Measurements from ENCODE around the gene CAPN5. TPM values are rescaled to one million over a fixed set of nuclear protein-coding genes. Genes with fewer than 3 reads are reported as not detected.

Gene CAPN5
- total and polyA plus RNA-seq, 2 experiments from 2014 or later: 18.3 to 22.4 TPM

DNA sequence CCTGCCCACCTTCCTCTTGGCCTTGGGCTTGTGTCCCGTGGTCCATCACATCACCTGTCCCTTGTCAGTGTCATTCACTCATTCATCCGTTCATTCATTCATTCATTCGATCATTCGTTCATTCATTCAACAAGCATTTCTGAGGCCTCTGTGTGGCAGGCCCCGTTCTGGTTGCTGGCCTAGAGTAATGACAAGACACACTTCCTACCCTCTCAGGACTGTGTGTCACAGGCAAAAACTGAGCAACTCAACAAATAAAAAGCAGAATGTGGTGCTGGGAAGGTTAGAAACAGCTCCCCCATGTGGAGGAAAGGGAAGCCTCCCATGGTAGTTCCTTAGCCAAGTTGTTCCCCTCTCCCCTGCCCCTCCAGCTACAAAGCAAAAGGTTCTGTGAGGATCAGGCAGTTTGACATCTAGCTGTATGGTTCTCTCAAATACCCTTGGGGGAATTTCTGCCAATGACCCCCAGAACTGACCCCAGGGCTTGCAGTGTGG lies 34.3 kb downstream of the CAPN5 start:
- no peak for TF ChIP-seq EZH2 (IDR thresholded peaks at IDR 0.05; ENCODE audit: insufficient read depth, poor library complexity, severe bottlenecking)
- H3K4me1 ChIP-seq (ENCODE audit: insufficient read depth): 0 out of 2 replicates have a peak, but pooled peaks cover under 1% of the 10 kb centered on the region
- H3K9me3 ChIP-seq (ENCODE audit: low read depth): no peaks in the 10 kb centered on the region
- no peaks in the 10 kb centered on the region for H3K36me3 ChIP-seq (ENCODE audit: low read depth)
- no peaks in the 10 kb centered on the region for H4K20me1 ChIP-seq (ENCODE audit: insufficient read depth)
- no peak overlapping the region for H3K4me3 ChIP-seq
- no peaks in the 10 kb centered on the region for H3K27me3 ChIP-seq (replicated peaks; ENCODE audit: insufficient read depth)
- in situ Hi-C loops (cut with MboI): no loop called here
- 98 to 99% methylated on average over 5 of the region's 5 CpGs for WGBS, 2 experiments (ENCODE audit: low coverage in 1 of 2, low lambda C conversion rate in 2 of 2, missing lambda C conversion rate in 2 of 2)
- H3K27ac ChIP-seq: no peak overlapping the region
- no peaks in the 10 kb centered on the region for H3K79me2 ChIP-seq (ENCODE audit: insufficient read depth)
- no peak overlapping the region for H2AFZ ChIP-seq
- peak; percentile 65 for DNase-seq
- no peaks in the 10 kb centered on the region for H3K9me2 ChIP-seq (ENCODE audit: insufficient read depth)
- no peaks in the 10 kb centered on the region for H3F3A ChIP-seq (ENCODE audit: insufficient read depth)
- no peak overlapping the region for H3K4me2 ChIP-seq (ENCODE audit: unreplicated experiment)
- no peak overlapping the region for H3K9ac ChIP-seq

- no peaks in the 10 kb centered on the region for H3K79me2 ChIP-seq (ENCODE audit: insufficient read depth)
- peaks cover 5% of the 10 kb centered on the region for H3K4me1 ChIP-seq (ENCODE audit: insufficient read depth)
- no peak for DNase-seq
- H3K9me2 ChIP-seq (ENCODE audit: insufficient read depth): no peaks in the 10 kb centered on the region
- no peaks in the 10 kb centered on the region for H3K36me3 ChIP-seq (ENCODE audit: low read depth)
- no peak within 1 kb of the TSS for H2AFZ ChIP-seq
- no peak within 1 kb of the TSS for H3K4me3 ChIP-seq
- in situ Hi-C loops (cut with MboI): no loop called here
- no peak within 1 kb of the TSS for H3K27ac ChIP-seq
- no peak within 1 kb of the TSS for H3K4me2 ChIP-seq (ENCODE audit: unreplicated experiment)
- no peaks in the 10 kb centered on the region for H3K9me3 ChIP-seq (ENCODE audit: low read depth)
- no peaks in the 10 kb centered on the region for H3F3A ChIP-seq (ENCODE audit: insufficient read depth)
- no peaks in the 10 kb centered on the region for H4K20me1 ChIP-seq (ENCODE audit: insufficient read depth)
- TF ChIP-seq EZH2 (IDR thresholded peaks at IDR 0.05; ENCODE audit: insufficient read depth, poor library complexity, severe bottlenecking): no peak
- no peak for TF ChIP-seq EZH2phosphoT487 (IDR thresholded peaks at IDR 0.05; ENCODE audit: insufficient read depth, low read depth)
- no peaks in the 10 kb centered on the region for H3K27me3 ChIP-seq (replicated peaks; ENCODE audit: insufficient read depth)
- 92 to 95% methylated on average over 36 to 37 of the region's 37 CpGs for WGBS, 2 experiments (ENCODE audit: low coverage in 1 of 2, low lambda C conversion rate in 2 of 2, missing lambda C conversion rate in 2 of 2)
- no peak within 1 kb of the TSS for H3K9ac ChIP-seq
These were observed 35.8 kb downstream of the CAPN5 start, which contains the start of gene OMP for GRCh38 chr11:77102246-77103210. OMP (plus strand) TSS chr11:77102840; CDS start chr11:77102840, 0 bp downstream.

- H3K4me3 ChIP-seq: no peak overlapping the region
- no peaks in the 10 kb centered on the region for H4K20me1 ChIP-seq (ENCODE audit: insufficient read depth)
- H3K4me2 ChIP-seq (ENCODE audit: unreplicated experiment): no peak overlapping the region
- H3K9ac ChIP-seq: no peak overlapping the region
- H3K79me2 ChIP-seq (ENCODE audit: insufficient read depth): no peaks in the 10 kb centered on the region
- H3K36me3 ChIP-seq (ENCODE audit: low read depth): no peaks in the 10 kb centered on the region
- in situ Hi-C loops (cut with MboI): no loop called here
- H3K9me3 ChIP-seq (ENCODE audit: low read depth): no peaks in the 10 kb centered on the region
- no peak overlapping the region for H2AFZ ChIP-seq
- peaks cover 13% of the 10 kb centered on the region for H3K4me1 ChIP-seq (ENCODE audit: insufficient read depth)
- H3K9me2 ChIP-seq (ENCODE audit: insufficient read depth): no peaks in the 10 kb centered on the region
- WGBS, 2 experiments (ENCODE audit: low coverage in 1 of 2, low lambda C conversion rate in 2 of 2, missing lambda C conversion rate in 2 of 2): 54 to 66% methylated on average over 2 of the region's 2 CpGs
- H3K27me3 ChIP-seq (replicated peaks; ENCODE audit: insufficient read depth): no peaks in the 10 kb centered on the region
- no peak overlapping the region for H3K27ac ChIP-seq
- H3F3A ChIP-seq (ENCODE audit: insufficient read depth): peaks cover 1% of the 10 kb centered on the region; the same call in 1 of the 2 replicates
- TF ChIP-seq EZH2 (IDR thresholded peaks at IDR 0.05; ENCODE audit: insufficient read depth, poor library complexity, severe bottlenecking) (no peak), EZH2phosphoT487 (IDR thresholded peaks at IDR 0.05; ENCODE audit: insufficient read depth, low read depth) (no peak)
- no peak for DNase-seq
These were observed 36.5 kb downstream of the CAPN5 start for GRCh38 chr11:77103319-77103718.

GRCh38 chr11:77104727-77105126 lies 38.0 kb downstream of the CAPN5 start:
- peak; percentile 46 for DNase-seq
- no peak overlapping the region for H3K9ac ChIP-seq
- no peaks in the 10 kb centered on the region for H3K9me3 ChIP-seq (ENCODE audit: low read depth)
- no peak overlapping the region for H3K4me2 ChIP-seq (ENCODE audit: unreplicated experiment)
- no peak overlapping the region for H2AFZ ChIP-seq
- no peak for TF ChIP-seq EZH2 (IDR thresholded peaks at IDR 0.05; ENCODE audit: insufficient read depth, poor library complexity, severe bottlenecking)
- TF ChIP-seq EZH2phosphoT487 (IDR thresholded peaks at IDR 0.05; ENCODE audit: insufficient read depth, low read depth): no peak
- no peak overlapping the region for H3K4me3 ChIP-seq
- 80 to 86% methylated on average over 8 of the region's 8 CpGs for WGBS, 2 experiments (ENCODE audit: low coverage in 1 of 2, low lambda C conversion rate in 2 of 2, missing lambda C conversion rate in 2 of 2)
- in situ Hi-C loops (cut with MboI): no loop called here
- H3K4me1 ChIP-seq (ENCODE audit: insufficient read depth): peaks cover 27% of the 10 kb centered on the region
- H3K27ac ChIP-seq: no peak overlapping the region
- H3K27me3 ChIP-seq (replicated peaks; ENCODE audit: insufficient read depth): no peaks in the 10 kb centered on the region
- no peaks in the 10 kb centered on the region for H4K20me1 ChIP-seq (ENCODE audit: insufficient read depth)
- no peaks in the 10 kb centered on the region for H3K9me2 ChIP-seq (ENCODE audit: insufficient read depth)
- H3K79me2 ChIP-seq (ENCODE audit: insufficient read depth): no peaks in the 10 kb centered on the region
- no peaks in the 10 kb centered on the region for H3K36me3 ChIP-seq (ENCODE audit: low read depth)
- peaks cover 15% of the 10 kb centered on the region for H3F3A ChIP-seq (ENCODE audit: insufficient read depth)
